GOT3 (cell line): Measurements from ENCODE around the gene SCN7A.
"Not testable (repeated sequence)": the region's sequence is repeated elsewhere in the genome, so short reads cannot be mapped to it uniquely, and the experiment has no call there.

Source experiments
- DNase-seq: peaks from one replicate; lab custom pipeline; 2025; ENCODE audit warnings: mixed read lengths; lab: John Stamatoyannopoulos, UW

SCN7A gene

GRCh38 chr2:166494140-166494624 lies at the start of gene SCN7A:
SCN7A (minus strand) TSS chr2:166494249; CDS start chr2:166477696, 16,553 bp downstream.
- DNase-seq = no peak

- no peak for DNase-seq
These were observed 45.5 kb upstream of the SCN7A start for GRCh38 chr2:166539340-166540162.

- no peak for DNase-seq
These were observed 42.1 kb upstream of the SCN7A start for GRCh38 chr2:166536111-166536510.

GRCh38 chr2:166521155-166521554 lies 27.1 kb upstream of the SCN7A start:
- no peak for DNase-seq

GRCh38 chr2:166520604-166521003 lies 26.6 kb upstream of the SCN7A start:
- DNase-seq = no peak

GRCh38 chr2:166519391-166519962 lies 25.4 kb upstream of the SCN7A start:
- DNase-seq = no peak

- DNase-seq = no peak
These were observed 24.8 kb upstream of the SCN7A start for GRCh38 chr2:166518634-166519390.

- no peak for DNase-seq
These were observed 23.5 kb upstream of the SCN7A start for GRCh38 chr2:166517533-166518061.

GRCh38 chr2:166516712-166517303 lies 22.8 kb upstream of the SCN7A start:
- DNase-seq = no peak

GRCh38 chr2:166513952-166514351 lies 19.9 kb upstream of the SCN7A start:
- no peak for DNase-seq

GRCh38 chr2:166499281-166499680 lies 5.2 kb upstream of the SCN7A start:
- no peak for DNase-seq

GRCh38 chr2:166491461-166491860 lies 2.6 kb downstream of the SCN7A start:
- no peak for DNase-seq

- no peak for DNase-seq
These were observed 6.9 kb downstream of the SCN7A start for GRCh38 chr2:166487171-166487570.

GRCh38 chr2:166485558-166486178 lies 8.4 kb downstream of the SCN7A start:
- no peak for DNase-seq

GRCh38 chr2:166472332-166472731 lies 21.7 kb downstream of the SCN7A start:
- no peak for DNase-seq

GRCh38 chr2:166468124-166469024 lies 25.7 kb downstream of the SCN7A start:
- no peak for DNase-seq

- DNase-seq = no peak
These were observed 29.9 kb downstream of the SCN7A start for GRCh38 chr2:166464187-166464586.

GRCh38 chr2:166463640-166464039 lies 30.4 kb downstream of the SCN7A start:
- no peak for DNase-seq

GRCh38 chr2:166458674-166459073 lies 35.4 kb downstream of the SCN7A start:
- no peak for DNase-seq

GRCh38 chr2:166455823-166456222 lies 38.2 kb downstream of the SCN7A start:
- not testable (repeated sequence) for DNase-seq
